Suprapubic skin (tissue), 4 donors: ENCODE data around the gene CD300LF.

Experiments used
- CTCF ChIP-seq, 2 donors: fragments of 200-600 bp in 1 of 2; fragments of 450-650 bp in 1 of 2; sonication (generic) in 1 of 2; IDR thresholded peaks; one replicate each; pipeline ENCODE4 v1.5.1; 2016 to 2019; ENCODE audit warnings: antibody characterized with exemption in 2 of 2, mild to moderate bottlenecking in 1 of 2, moderate library complexity in 1 of 2
- EP300 ChIP-seq: sonication (generic); formaldehyde crosslinking; IDR thresholded peaks from one replicate; pipeline ENCODE4 v1.6.1; 2017; ENCODE audit warnings: antibody characterized with exemption
- POLR2A ChIP-seq, 2 donors: fragments of 450-650 bp; IDR thresholded peaks; one replicate each; pipeline ENCODE4 v1.6.1; 2017; ENCODE audit warnings: antibody characterized with exemption in 2 of 2, mild to moderate bottlenecking in 2 of 2, moderate library complexity in 2 of 2
- POLR2AphosphoS5 ChIP-seq, 3 donors: sonication (generic); formaldehyde crosslinking; IDR thresholded peaks; one replicate each; pipeline ENCODE4 v1.6.1; 2017; ENCODE audit warnings: antibody characterized with exemption in 3 of 3

GRCh38 chr17:74740173-74740572 is 27.4 kb upstream of the CD300LF start:
- TF ChIP-seq POLR2A (IDR thresholded peaks at IDR 0.05) = no peak
- TF ChIP-seq EP300 = no peak
- TF ChIP-seq CTCF (IDR thresholded peaks at IDR 0.05) = no peak
- no peak for TF ChIP-seq POLR2AphosphoS5 (IDR thresholded peaks at IDR 0.05)
